GM23338 (cell line): ENCODE results near the gene OR14I1. TPM values are rescaled to one million over a fixed set of nuclear protein-coding genes. Genes with fewer than 3 reads are reported as not detected.

Experiments used
- ATAC-seq: fragments of 200-7000 bp; cut with Tn5 transposase; 3 replicates; pipeline ENCODE4 v1.9.1; 2020
- DNase-seq: peaks from one replicate; pipeline ENCODE4 v3.0.0-alpha.2; 2015; ENCODE audit warnings: low spot score
- H2AFZ ChIP-seq: fragments of 200-600 bp; sonication (generic); 2 replicates; pipeline ENCODE4 v1.8.0; 2016; ENCODE audit warnings: antibody characterized with exemption, mild to moderate bottlenecking, moderate library complexity
- H3F3A ChIP-seq: fragments of 200-600 bp; sonication (generic); replicated peaks from 2 replicates; pipeline ENCODE4 v1.8.0; 2017; ENCODE audit warnings: antibody characterized with exemption, mixed run types, low read depth
- H3K27ac ChIP-seq: fragments of 200-600 bp; sonication (generic); 2 replicates; pipeline ENCODE4 v1.6.1; 2016; ENCODE audit warnings: low read depth
- H3K27me3 ChIP-seq: fragments of 200-600 bp; sonication (generic); 2 replicates; pipeline ENCODE4 v1.8.0; 2016; ENCODE audit warnings: mild to moderate bottlenecking, mixed run types, moderate library complexity; ENCODE audit not compliant: insufficient read depth
- H3K36me3 ChIP-seq: fragments of 200-600 bp; sonication (generic); 2 replicates; pipeline ENCODE4 v1.8.0; 2016; ENCODE audit warnings: mild to moderate bottlenecking; ENCODE audit not compliant: insufficient read depth
- H3K4me1 ChIP-seq: fragments of 200-600 bp; sonication (generic); 2 replicates; pipeline ENCODE4 v1.8.0; 2016; ENCODE audit warnings: mild to moderate bottlenecking, moderate library complexity; ENCODE audit not compliant: insufficient read depth
- H3K4me2 ChIP-seq: fragments of 200-600 bp; sonication (generic); 2 replicates; pipeline ENCODE4 v1.7.1; 2017; ENCODE audit warnings: mixed run types
- H3K4me3 ChIP-seq: fragments of 200-600 bp; sonication (generic); 2 replicates; pipeline ENCODE4 v1.6.1; 2016; ENCODE audit warnings: mixed run types
- H3K79me2 ChIP-seq: fragments of 200-600 bp; sonication (generic); replicated peaks from 2 replicates; pipeline ENCODE4 v1.8.0; 2017; ENCODE audit warnings: mild to moderate bottlenecking; ENCODE audit not compliant: insufficient read depth
- H3K9me2 ChIP-seq: fragments of 200-600 bp; sonication (generic); 2 replicates; pipeline ENCODE4 v1.8.0; 2017; ENCODE audit not compliant: insufficient read depth
- H4K20me1 ChIP-seq: fragments of 200-600 bp; sonication (generic); replicated peaks from 2 replicates; pipeline ENCODE4 v1.8.0; 2017; ENCODE audit warnings: mild to moderate bottlenecking; ENCODE audit not compliant: insufficient read depth
- H3K27ac Mint-ChIP-seq: 2 replicates; pipeline ENCODE4 v1.8.0; 2020; ENCODE audit warnings: inconsistent platforms, mild to moderate bottlenecking, moderate library complexity, mixed read lengths
- H3K27me3 Mint-ChIP-seq: 3 replicates; pipeline ENCODE4 v1.8.0; 2022; ENCODE audit warnings: low read depth, mild to moderate bottlenecking, moderate library complexity, mixed read lengths, inconsistent platforms; ENCODE audit not compliant: insufficient read depth, poor library complexity
- H3K36me3 Mint-ChIP-seq: 3 replicates; pipeline ENCODE4 v1.8.0; 2021; ENCODE audit warnings: low read depth, mild to moderate bottlenecking, inconsistent platforms, moderate library complexity, mixed read lengths
- H3K4me1 Mint-ChIP-seq: 3 replicates; pipeline ENCODE4 v1.8.0; 2020; ENCODE audit warnings: mild to moderate bottlenecking, inconsistent platforms, mixed read lengths
- H3K4me3 Mint-ChIP-seq: 3 replicates; pipeline ENCODE4 v1.8.0; 2021; ENCODE audit warnings: moderate library complexity, mild to moderate bottlenecking, inconsistent platforms, mixed read lengths
- H3K9me3 Mint-ChIP-seq: 3 replicates; pipeline ENCODE4 v1.8.0; 2020; ENCODE audit warnings: moderate library complexity, mild to moderate bottlenecking, inconsistent platforms, mixed read lengths
- CREB1 ChIP-seq: fragments of 250-450 bp; sonication (Bioruptor Pico); IDR thresholded peaks from 2 replicates; pipeline ENCODE4 v1.5.0; 2020; ENCODE audit warnings: low read depth, mild to moderate bottlenecking, moderate library complexity
- EZH2 ChIP-seq: fragments of 200-600 bp; sonication (generic); IDR thresholded peaks from one replicate; pipeline ENCODE4 v1.8.0; 2017; ENCODE audit warnings: antibody characterized with exemption, mild to moderate bottlenecking, low read depth; ENCODE audit not compliant: unreplicated experiment
- JUNB ChIP-seq: IDR thresholded peaks from one replicate; pipeline ENCODE4 v1.6.1; 2016; ENCODE audit warnings: antibody characterized with exemption; ENCODE audit not compliant: unreplicated experiment
- NANOG ChIP-seq: IDR thresholded peaks from 2 replicates; pipeline ENCODE4 v1.6.1; 2016; ENCODE audit warnings: antibody characterized with exemption, borderline replicate concordance
- POLR2AphosphoS5 ChIP-seq: IDR thresholded peaks from 2 replicates; pipeline ENCODE4 v1.6.1; 2016; ENCODE audit warnings: antibody characterized with exemption, low read depth
- STAT1 ChIP-seq: IDR thresholded peaks from one replicate; pipeline ENCODE4 v1.6.1; 2016; ENCODE audit warnings: antibody characterized with exemption; ENCODE audit not compliant: unreplicated experiment
- ZNF114 ChIP-seq: fragments of 250-450 bp; sonication (Bioruptor Pico); IDR thresholded peaks from 2 replicates; pipeline ENCODE4 v1.5.0; 2020; ENCODE audit warnings: mild to moderate bottlenecking, moderate library complexity
- ZNF331 ChIP-seq: fragments of 250-450 bp; sonication (Bioruptor Pico); IDR thresholded peaks from 2 replicates; pipeline ENCODE4 v1.5.0; 2020; ENCODE audit warnings: low read depth, mild to moderate bottlenecking, moderate library complexity
- long read RNA-seq: library from polyadenylated mRNA; unstranded; transcript quantifications from one replicate; pipeline ENCODE4 v2.0.0, GENCODE V29; 2020; ENCODE audit not compliant: unreplicated experiment
- polyA plus RNA-seq: library from polyadenylated mRNA; unstranded; fragments of >200 nt; fragmentation: Nextera tagmentation; extraction: Ambion mirVana; gene quantifications from 2 replicates; pipeline ENCODE4 v1.2.1, GENCODE V29; 2016
- total RNA-seq: library from RNA; depleted of rRNA; stranded (reverse); fragments of >200 nt; shearing (Covaris generic); gene quantifications from 2 replicates; pipeline ENCODE4 v1.2.3, GENCODE V29; 2014; rRNA removed
- TF ChIP-seq, protein P1 (sequence below): IDR thresholded peaks from 2 replicates; pipeline ENCODE4 v1.6.1; 2016; ENCODE audit warnings: antibody characterized with exemption
- TF ChIP-seq, protein P2 (sequence below), 2 experiments: fragments of 200-600 bp in 1 of 2; sonication (generic) in 1 of 2; conservative IDR thresholded peaks; 2 replicates each; pipeline versions ENCODE4 v1.5.1 to v1.6.1; 2016 to 2017; ENCODE audit warnings: antibody characterized with exemption in 2 of 2, low read depth in 2 of 2, mild to moderate bottlenecking in 2 of 2, moderate library complexity in 1 of 2
- TF ChIP-seq, protein P3 (sequence below): IDR thresholded peaks from one replicate; pipeline ENCODE4 v1.6.1; 2018; ENCODE audit warnings: antibody characterized with exemption; ENCODE audit not compliant: unreplicated experiment

The OR14I1 gene
- total RNA-seq: not detected in 2 replicates
- polyA plus RNA-seq: not detected in 2 replicates
- long read RNA-seq: 0 reads

DNA sequence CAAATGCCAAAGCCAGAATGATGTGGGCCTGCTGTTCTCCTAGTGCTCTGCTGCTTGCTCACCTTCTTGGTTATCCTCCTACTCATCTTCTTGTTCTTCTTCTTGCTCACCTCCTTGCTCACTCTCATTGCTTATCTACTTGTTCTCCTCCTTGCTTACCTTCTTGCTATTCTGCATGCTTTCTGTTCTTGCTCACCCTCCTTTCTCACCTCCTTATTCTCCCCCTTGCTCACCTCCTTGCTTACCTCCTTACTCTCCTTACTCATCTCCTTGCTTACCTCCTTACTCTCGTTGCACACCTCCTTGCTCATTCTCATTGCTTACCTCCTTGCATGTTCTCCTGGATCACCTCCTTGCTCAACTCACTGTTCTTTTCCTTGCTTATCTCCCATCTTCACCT, at the start of gene OR14I1:
OR14I1 (minus strand) TSS at position 53 of the 400 bp plus-strand sequence.
- Histone ChIP-seq H3K4me1 (no peaks in the 10 kb centered on the region), H2AFZ (no peak within 1 kb of the TSS), H3F3A (no peaks in the 10 kb centered on the region), H3K27me3 (no peaks in the 10 kb centered on the region), H3K9me2 (no peaks in the 10 kb centered on the region), H3K27ac (no peak within 1 kb of the TSS), H3K4me3 (no peak within 1 kb of the TSS), H3K4me2 (no peak within 1 kb of the TSS), H3K79me2 (no peaks in the 10 kb centered on the region), H4K20me1 (no peaks in the 10 kb centered on the region), H3K36me3 (peaks cover 14% of the 10 kb centered on the region)
- Mint-ChIP-seq H3K9me3 (peaks cover 30% of the 10 kb centered on the region), H3K27me3 (peaks cover 2% of the 10 kb centered on the region), H3K36me3 (peaks cover 15% of the 10 kb centered on the region), H3K4me3 (no peak within 1 kb of the TSS), H3K27ac (no peak within 1 kb of the TSS), H3K4me1 (no peaks in the 10 kb centered on the region)
- DNase-seq (no peak), ATAC-seq (no peak)
- no peak for TF ChIP-seq ZNF114 (CRISPR knock-in tag)
- TF ChIP-seq, protein P1, sequence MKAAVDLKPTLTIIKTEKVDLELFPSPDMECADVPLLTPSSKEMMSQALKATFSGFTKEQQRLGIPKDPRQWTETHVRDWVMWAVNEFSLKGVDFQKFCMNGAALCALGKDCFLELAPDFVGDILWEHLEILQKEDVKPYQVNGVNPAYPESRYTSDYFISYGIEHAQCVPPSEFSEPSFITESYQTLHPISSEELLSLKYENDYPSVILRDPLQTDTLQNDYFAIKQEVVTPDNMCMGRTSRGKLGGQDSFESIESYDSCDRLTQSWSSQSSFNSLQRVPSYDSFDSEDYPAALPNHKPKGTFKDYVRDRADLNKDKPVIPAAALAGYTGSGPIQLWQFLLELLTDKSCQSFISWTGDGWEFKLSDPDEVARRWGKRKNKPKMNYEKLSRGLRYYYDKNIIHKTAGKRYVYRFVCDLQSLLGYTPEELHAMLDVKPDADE: no peak
- TF ChIP-seq ZNF331 (CRISPR knock-in tag): no peak
- TF ChIP-seq STAT1: no peak
- no peak for TF ChIP-seq JUNB
- TF ChIP-seq EZH2: no peak
- TF ChIP-seq, protein P2, sequence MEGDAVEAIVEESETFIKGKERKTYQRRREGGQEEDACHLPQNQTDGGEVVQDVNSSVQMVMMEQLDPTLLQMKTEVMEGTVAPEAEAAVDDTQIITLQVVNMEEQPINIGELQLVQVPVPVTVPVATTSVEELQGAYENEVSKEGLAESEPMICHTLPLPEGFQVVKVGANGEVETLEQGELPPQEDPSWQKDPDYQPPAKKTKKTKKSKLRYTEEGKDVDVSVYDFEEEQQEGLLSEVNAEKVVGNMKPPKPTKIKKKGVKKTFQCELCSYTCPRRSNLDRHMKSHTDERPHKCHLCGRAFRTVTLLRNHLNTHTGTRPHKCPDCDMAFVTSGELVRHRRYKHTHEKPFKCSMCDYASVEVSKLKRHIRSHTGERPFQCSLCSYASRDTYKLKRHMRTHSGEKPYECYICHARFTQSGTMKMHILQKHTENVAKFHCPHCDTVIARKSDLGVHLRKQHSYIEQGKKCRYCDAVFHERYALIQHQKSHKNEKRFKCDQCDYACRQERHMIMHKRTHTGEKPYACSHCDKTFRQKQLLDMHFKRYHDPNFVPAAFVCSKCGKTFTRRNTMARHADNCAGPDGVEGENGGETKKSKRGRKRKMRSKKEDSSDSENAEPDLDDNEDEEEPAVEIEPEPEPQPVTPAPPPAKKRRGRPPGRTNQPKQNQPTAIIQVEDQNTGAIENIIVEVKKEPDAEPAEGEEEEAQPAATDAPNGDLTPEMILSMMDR (conservative IDR thresholded peaks at IDR 0.05; ENCODE audit: low read depth in 2 of 2): no peak
- TF ChIP-seq, protein P3, sequence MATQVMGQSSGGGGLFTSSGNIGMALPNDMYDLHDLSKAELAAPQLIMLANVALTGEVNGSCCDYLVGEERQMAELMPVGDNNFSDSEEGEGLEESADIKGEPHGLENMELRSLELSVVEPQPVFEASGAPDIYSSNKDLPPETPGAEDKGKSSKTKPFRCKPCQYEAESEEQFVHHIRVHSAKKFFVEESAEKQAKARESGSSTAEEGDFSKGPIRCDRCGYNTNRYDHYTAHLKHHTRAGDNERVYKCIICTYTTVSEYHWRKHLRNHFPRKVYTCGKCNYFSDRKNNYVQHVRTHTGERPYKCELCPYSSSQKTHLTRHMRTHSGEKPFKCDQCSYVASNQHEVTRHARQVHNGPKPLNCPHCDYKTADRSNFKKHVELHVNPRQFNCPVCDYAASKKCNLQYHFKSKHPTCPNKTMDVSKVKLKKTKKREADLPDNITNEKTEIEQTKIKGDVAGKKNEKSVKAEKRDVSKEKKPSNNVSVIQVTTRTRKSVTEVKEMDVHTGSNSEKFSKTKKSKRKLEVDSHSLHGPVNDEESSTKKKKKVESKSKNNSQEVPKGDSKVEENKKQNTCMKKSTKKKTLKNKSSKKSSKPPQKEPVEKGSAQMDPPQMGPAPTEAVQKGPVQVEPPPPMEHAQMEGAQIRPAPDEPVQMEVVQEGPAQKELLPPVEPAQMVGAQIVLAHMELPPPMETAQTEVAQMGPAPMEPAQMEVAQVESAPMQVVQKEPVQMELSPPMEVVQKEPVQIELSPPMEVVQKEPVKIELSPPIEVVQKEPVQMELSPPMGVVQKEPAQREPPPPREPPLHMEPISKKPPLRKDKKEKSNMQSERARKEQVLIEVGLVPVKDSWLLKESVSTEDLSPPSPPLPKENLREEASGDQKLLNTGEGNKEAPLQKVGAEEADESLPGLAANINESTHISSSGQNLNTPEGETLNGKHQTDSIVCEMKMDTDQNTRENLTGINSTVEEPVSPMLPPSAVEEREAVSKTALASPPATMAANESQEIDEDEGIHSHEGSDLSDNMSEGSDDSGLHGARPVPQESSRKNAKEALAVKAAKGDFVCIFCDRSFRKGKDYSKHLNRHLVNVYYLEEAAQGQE: no peak
- TF ChIP-seq NANOG: no peak
- no peak for TF ChIP-seq CREB1 (CRISPR knock-in tag)
- TF ChIP-seq POLR2AphosphoS5: no peak
